Measurements from ENCODE around the gene ZNF212. TPM values are rescaled to one million over a fixed set of nuclear protein-coding genes. Genes with fewer than 3 reads are reported as not detected.

The ZNF212 gene
- total and polyA plus RNA-seq, 9 of the 15 experiments (the other 6 are each of a cell fraction or from before 2014, with no cell fraction given) = 1.8 to 21.4 (median 7.2) TPM

DNA sequence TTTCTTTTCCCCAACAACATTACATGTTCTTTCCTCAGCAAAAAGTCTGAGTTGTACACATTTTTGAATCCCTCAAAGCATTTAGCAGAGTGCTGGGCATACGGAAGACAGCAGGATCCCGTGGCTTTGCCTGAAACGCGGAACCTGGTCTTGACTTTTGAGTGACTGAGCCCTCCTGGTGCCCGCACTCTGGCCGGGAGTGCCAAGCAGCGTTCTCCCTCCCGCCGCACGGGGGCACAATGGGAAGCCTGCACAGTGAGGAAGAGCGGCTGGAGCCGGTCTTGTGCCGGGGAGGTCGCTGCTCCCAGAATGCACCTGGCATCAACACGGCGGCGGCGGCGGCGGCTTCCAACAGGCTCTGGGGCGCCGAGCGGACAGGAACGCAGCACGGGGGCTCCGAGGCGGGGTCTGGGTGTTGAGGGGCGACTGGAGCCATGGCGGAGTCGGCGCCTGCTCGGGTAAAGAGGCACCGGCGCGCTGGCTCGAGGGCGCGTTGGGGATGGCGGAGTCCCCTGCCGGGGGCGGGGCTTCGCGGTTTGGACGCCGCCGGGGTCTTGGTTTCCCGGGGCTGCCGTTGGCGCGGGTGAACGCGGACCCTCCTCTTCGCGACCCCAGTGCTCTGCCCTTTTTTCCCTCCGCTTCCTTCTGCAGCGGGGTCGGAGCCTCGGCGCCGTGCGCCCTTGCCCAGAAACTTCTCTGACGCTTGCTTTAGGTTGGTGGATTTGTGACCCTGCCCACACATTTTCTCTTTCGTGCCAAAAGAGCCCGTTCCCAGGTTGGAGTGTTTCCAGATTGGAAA, at the start of gene ZNF212 (continued):
- no peak for TF ChIP-seq MEIS2 (IDR thresholded peaks at IDR 0.05; ENCODE audit: partially characterized antibody)
- TF ChIP-seq, protein P1, sequence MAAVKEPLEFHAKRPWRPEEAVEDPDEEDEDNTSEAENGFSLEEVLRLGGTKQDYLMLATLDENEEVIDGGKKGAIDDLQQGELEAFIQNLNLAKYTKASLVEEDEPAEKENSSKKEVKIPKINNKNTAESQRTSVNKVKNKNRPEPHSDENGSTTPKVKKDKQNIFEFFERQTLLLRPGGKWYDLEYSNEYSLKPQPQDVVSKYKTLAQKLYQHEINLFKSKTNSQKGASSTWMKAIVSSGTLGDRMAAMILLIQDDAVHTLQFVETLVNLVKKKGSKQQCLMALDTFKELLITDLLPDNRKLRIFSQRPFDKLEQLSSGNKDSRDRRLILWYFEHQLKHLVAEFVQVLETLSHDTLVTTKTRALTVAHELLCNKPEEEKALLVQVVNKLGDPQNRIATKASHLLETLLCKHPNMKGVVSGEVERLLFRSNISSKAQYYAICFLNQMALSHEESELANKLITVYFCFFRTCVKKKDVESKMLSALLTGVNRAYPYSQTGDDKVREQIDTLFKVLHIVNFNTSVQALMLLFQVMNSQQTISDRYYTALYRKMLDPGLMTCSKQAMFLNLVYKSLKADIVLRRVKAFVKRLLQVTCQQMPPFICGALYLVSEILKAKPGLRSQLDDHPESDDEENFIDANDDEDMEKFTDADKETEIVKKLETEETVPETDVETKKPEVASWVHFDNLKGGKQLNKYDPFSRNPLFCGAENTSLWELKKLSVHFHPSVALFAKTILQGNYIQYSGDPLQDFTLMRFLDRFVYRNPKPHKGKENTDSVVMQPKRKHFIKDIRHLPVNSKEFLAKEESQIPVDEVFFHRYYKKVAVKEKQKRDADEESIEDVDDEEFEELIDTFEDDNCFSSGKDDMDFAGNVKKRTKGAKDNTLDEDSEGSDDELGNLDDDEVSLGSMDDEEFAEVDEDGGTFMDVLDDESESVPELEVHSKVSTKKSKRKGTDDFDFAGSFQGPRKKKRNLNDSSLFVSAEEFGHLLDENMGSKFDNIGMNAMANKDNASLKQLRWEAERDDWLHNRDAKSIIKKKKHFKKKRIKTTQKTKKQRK (IDR thresholded peaks at IDR 0.05; ENCODE audit: borderline replicate concordance, low read depth, low read length) = no peak
- TF ChIP-seq SETDB1 (IDR thresholded peaks at IDR 0.05; ENCODE audit: low read length) = peak; percentile 80
- TF ChIP-seq LARP7 (IDR thresholded peaks at IDR 0.05) = no peak
- peak; percentile 83 for TF ChIP-seq ATF7 (IDR thresholded peaks at IDR 0.05)
- no peak for TF ChIP-seq ZNF445 (CRISPR knock-in tag; IDR thresholded peaks at IDR 0.05; ENCODE audit: low read depth)
- no peak for TF ChIP-seq PTBP1 (IDR thresholded peaks at IDR 0.05; ENCODE audit: low read depth, low read length)
- TF ChIP-seq SP2 (IDR thresholded peaks at IDR 0.05; ENCODE audit: extremely low read depth, low read depth, low read length, poor library complexity, severe bottlenecking) = peak; percentile 73
- no peak for TF ChIP-seq ZNF3 (CRISPR knock-in tag; IDR thresholded peaks at IDR 0.05)
- TF ChIP-seq NCOA6 (IDR thresholded peaks at IDR 0.05) = no peak
- 0 out of 2 replicates have a peak, but pooled peaks have one; percentile 57 for TF ChIP-seq TARDBP (IDR thresholded peaks at IDR 0.05)
- no peak for TF ChIP-seq ARID3A (IDR thresholded peaks at IDR 0.05; ENCODE audit: borderline replicate concordance, low read depth, low read length)
- TF ChIP-seq, protein P2, sequence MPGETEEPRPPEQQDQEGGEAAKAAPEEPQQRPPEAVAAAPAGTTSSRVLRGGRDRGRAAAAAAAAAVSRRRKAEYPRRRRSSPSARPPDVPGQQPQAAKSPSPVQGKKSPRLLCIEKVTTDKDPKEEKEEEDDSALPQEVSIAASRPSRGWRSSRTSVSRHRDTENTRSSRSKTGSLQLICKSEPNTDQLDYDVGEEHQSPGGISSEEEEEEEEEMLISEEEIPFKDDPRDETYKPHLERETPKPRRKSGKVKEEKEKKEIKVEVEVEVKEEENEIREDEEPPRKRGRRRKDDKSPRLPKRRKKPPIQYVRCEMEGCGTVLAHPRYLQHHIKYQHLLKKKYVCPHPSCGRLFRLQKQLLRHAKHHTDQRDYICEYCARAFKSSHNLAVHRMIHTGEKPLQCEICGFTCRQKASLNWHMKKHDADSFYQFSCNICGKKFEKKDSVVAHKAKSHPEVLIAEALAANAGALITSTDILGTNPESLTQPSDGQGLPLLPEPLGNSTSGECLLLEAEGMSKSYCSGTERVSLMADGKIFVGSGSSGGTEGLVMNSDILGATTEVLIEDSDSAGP (CRISPR knock-in tag; IDR thresholded peaks at IDR 0.05) = no peak
- no peak for TF ChIP-seq POU5F1 (IDR thresholded peaks at IDR 0.05; ENCODE audit: borderline replicate concordance, low read depth, low read length, partially characterized antibody)
- 0 out of 2 replicates have a peak, but pooled peaks have one; percentile 77 for TF ChIP-seq HIVEP1 (CRISPR knock-in tag; IDR thresholded peaks at IDR 0.05)
- TF ChIP-seq MXI1 (IDR thresholded peaks at IDR 0.05; ENCODE audit: low read depth, low read length) = 0 out of 2 replicates have a peak, but pooled peaks have one; percentile 31
- no peak for TF ChIP-seq ZNF277 (CRISPR knock-in tag; IDR thresholded peaks at IDR 0.05; ENCODE audit: borderline replicate concordance)
- peak; percentile 51 to 65; a peak in 1 of 4 replicates for TF ChIP-seq SIN3A (IDR thresholded peaks at IDR 0.05; ENCODE audit: borderline replicate concordance in 2 of 2, control insufficient read depth in 1 of 2, low read depth in 2 of 2, low read length in 2 of 2)

All from K562 (cell line).